ENCODE data around the gene SGSH. TPM values are rescaled to one million over a fixed set of nuclear protein-coding genes. Genes with fewer than 3 reads are reported as not detected.
"Not testable (repeated sequence)": the region's sequence is repeated elsewhere in the genome, so short reads cannot be mapped to it uniquely, and the experiment has no call there.

SGSH gene
- polyA plus RNA-seq, 1 donor, result 77.5 TPM

DNA sequence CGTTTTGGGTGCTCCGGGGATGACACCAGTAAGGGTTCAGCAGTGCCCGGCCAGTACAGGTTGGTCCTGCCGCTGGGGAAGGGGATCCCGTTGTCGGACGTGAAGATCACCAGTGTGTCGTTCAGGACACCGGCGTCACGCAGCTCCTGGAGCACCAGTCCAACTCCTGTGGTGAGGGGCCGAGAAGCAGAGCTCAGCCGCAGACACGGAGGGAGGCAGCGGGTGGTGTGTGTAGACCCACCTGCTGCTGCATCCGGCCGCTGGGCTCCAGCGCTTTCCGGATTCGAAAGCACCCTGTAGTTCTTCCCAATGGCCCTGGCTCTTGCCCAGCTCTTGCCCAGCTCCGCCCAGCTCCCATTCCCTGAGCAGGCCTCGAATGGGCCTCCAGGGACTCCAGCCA is 8.0 kb downstream of the SGSH start:
- Histone ChIP-seq H3K4me3 (ENCODE audit: low read length) (no peak overlapping the region), H3K36me3 (ENCODE audit: control insufficient read depth, insufficient read depth, low read length) (peaks cover 87% of the 10 kb centered on the region), H3K27ac (ENCODE audit: low read length) (no peak overlapping the region), H3K9me3 (ENCODE audit: control insufficient read depth, low read depth, low read length) (peaks cover 6% of the 10 kb centered on the region), H3K4me1 (ENCODE audit: control insufficient read depth, insufficient read depth, low read length) (no peaks in the 10 kb centered on the region), H3K27me3 (ENCODE audit: control insufficient read depth, insufficient read depth, low read length) (no peaks in the 10 kb centered on the region)
- no peak for DNase-seq
- no CpG with 5 or more reads among the region's 22 CpGs for WGBS (ENCODE audit: insufficient coverage, low lambda C conversion rate)

DNA sequence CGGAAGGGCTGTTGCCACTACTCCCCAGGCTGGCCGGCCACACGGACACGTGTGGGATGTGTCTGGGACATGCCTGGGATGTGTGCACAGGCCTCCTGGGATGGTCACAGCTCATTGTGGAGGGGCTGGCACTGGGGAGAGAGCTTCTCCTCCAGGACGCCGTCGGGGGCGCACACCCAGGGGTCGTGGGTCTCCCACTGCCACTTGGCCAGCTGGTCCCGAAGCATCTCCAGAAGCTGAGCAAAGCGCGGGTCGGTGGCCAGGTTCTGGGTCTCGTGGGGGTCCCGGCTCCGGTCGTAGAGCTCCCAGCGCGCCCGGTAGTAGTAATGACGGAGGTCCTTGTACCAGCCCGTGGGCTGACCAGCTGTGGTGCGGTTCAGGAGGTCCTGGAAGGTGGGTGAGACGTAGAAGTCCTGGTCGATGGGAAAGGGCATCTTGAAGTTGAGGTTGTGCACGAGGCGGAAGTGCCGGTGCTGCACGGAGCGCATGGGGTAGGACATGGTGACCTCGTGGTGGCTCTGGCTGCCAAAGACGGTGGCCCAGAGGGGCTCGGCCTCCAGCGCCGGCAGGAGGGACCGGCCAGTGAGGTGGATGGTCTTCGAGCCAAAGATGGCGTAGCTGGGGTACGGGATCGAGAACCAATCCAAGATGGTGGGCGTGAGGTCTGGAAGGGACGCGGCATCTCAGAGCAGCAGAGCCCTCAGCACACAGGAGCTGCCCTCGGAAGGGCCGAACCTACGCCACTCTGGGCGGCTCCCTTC is 9.6 kb downstream of the SGSH start:
- Histone ChIP-seq H3K36me3 (ENCODE audit: control insufficient read depth, insufficient read depth, low read length) (peaks cover 75% of the 10 kb centered on the region), H3K4me1 (ENCODE audit: control insufficient read depth, insufficient read depth, low read length) (no peaks in the 10 kb centered on the region), H3K27me3 (ENCODE audit: control insufficient read depth, insufficient read depth, low read length) (no peaks in the 10 kb centered on the region), H3K9me3 (ENCODE audit: control insufficient read depth, low read depth, low read length) (peaks cover 6% of the 10 kb centered on the region), H3K4me3 (ENCODE audit: low read length) (no peak overlapping the region), H3K27ac (ENCODE audit: low read length) (no peak overlapping the region)
- 100% methylated on average over 3 of the region's 47 CpGs for WGBS (ENCODE audit: insufficient coverage, low lambda C conversion rate)
- DNase-seq, result no peak

GRCh38 chr17:80209765-80210164 is 10.4 kb downstream of the SGSH start:
- Histone ChIP-seq H3K27ac (ENCODE audit: low read length) (no peak overlapping the region), H3K36me3 (ENCODE audit: control insufficient read depth, insufficient read depth, low read length) (peaks cover 68% of the 10 kb centered on the region), H3K27me3 (ENCODE audit: control insufficient read depth, insufficient read depth, low read length) (no peaks in the 10 kb centered on the region), H3K4me1 (ENCODE audit: control insufficient read depth, insufficient read depth, low read length) (no peaks in the 10 kb centered on the region), H3K4me3 (ENCODE audit: low read length) (no peak overlapping the region), H3K9me3 (ENCODE audit: control insufficient read depth, low read depth, low read length) (peaks cover 4% of the 10 kb centered on the region)
- WGBS (ENCODE audit: insufficient coverage, low lambda C conversion rate), result no CpG with 5 or more reads among the region's 12 CpGs
- no peak for DNase-seq

GRCh38 chr17:80208050-80208449 is 12.1 kb downstream of the SGSH start:
- DNase-seq, result no peak
- no CpG with 5 or more reads among the region's 16 CpGs for WGBS (ENCODE audit: insufficient coverage, low lambda C conversion rate)
- no peaks in the 10 kb centered on the region for H3K27me3 ChIP-seq (ENCODE audit: control insufficient read depth, insufficient read depth, low read length)
- peaks cover 4% of the 10 kb centered on the region for H3K9me3 ChIP-seq (ENCODE audit: control insufficient read depth, low read depth, low read length)
- no peaks in the 10 kb centered on the region for H3K4me1 ChIP-seq (ENCODE audit: control insufficient read depth, insufficient read depth, low read length)
- no peak overlapping the region for H3K4me3 ChIP-seq (ENCODE audit: low read length)
- H3K27ac ChIP-seq (ENCODE audit: low read length), result no peak overlapping the region
- peaks cover 55% of the 10 kb centered on the region for H3K36me3 ChIP-seq (ENCODE audit: control insufficient read depth, insufficient read depth, low read length)

GRCh38 chr17:80205811-80206210 is 14.3 kb downstream of the SGSH start:
- no peak overlapping the region for H3K4me3 ChIP-seq (ENCODE audit: low read length)
- H3K27ac ChIP-seq (ENCODE audit: low read length), result no peak overlapping the region
- no peaks in the 10 kb centered on the region for H3K4me1 ChIP-seq (ENCODE audit: control insufficient read depth, insufficient read depth, low read length)
- H3K36me3 ChIP-seq (ENCODE audit: control insufficient read depth, insufficient read depth, low read length), result peaks cover 36% of the 10 kb centered on the region
- DNase-seq, result no peak
- no peaks in the 10 kb centered on the region for H3K27me3 ChIP-seq (ENCODE audit: control insufficient read depth, insufficient read depth, low read length)
- WGBS (ENCODE audit: insufficient coverage, low lambda C conversion rate), result no CpG with 5 or more reads among the region's 13 CpGs
- H3K9me3 ChIP-seq (ENCODE audit: control insufficient read depth, low read depth, low read length), result peaks cover 3% of the 10 kb centered on the region

- WGBS (ENCODE audit: insufficient coverage, low lambda C conversion rate), result no CpG with 5 or more reads among the region's 19 CpGs
- no peak for DNase-seq
- H3K9me3 ChIP-seq (ENCODE audit: control insufficient read depth, low read depth, low read length), result no peaks in the 10 kb centered on the region
- H3K4me3 ChIP-seq (ENCODE audit: low read length), result no peak overlapping the region
- peaks cover 26% of the 10 kb centered on the region for H3K36me3 ChIP-seq (ENCODE audit: control insufficient read depth, insufficient read depth, low read length)
- no peaks in the 10 kb centered on the region for H3K4me1 ChIP-seq (ENCODE audit: control insufficient read depth, insufficient read depth, low read length)
- H3K27me3 ChIP-seq (ENCODE audit: control insufficient read depth, insufficient read depth, low read length), result no peaks in the 10 kb centered on the region
- no peak overlapping the region for H3K27ac ChIP-seq (ENCODE audit: low read length)
Observed at GRCh38 chr17:80204626-80205468, 15.3 kb downstream of the SGSH start.

DNA sequence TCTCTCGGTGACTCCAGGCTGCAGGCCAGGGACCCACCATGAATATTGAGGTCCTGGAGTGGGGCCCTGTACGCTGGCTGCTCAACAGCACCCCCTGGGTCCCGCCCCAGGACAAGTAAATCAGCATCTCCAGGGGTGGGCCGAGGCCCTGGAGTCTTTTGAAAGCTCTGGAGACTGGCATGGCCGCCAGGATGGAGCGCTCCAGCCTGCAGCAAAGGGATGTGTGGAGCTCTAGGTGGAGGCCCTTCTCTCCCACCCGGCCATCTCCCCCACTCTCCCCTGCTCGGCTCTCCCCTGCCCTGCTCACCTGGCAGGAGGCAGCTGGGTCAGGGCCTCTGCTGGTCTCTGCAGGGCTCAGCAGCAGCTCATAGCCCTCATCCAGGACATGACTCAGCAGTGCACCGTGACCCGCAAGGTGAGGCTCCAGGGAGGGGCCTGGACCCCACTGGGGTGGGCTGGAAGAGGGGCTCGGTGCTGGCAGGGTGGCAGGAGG is 16.6 kb downstream of the SGSH start:
- no peak overlapping the region for H3K4me3 ChIP-seq (ENCODE audit: low read length)
- WGBS (ENCODE audit: insufficient coverage, low lambda C conversion rate), result no CpG with 5 or more reads among the region's 11 CpGs

DNA sequence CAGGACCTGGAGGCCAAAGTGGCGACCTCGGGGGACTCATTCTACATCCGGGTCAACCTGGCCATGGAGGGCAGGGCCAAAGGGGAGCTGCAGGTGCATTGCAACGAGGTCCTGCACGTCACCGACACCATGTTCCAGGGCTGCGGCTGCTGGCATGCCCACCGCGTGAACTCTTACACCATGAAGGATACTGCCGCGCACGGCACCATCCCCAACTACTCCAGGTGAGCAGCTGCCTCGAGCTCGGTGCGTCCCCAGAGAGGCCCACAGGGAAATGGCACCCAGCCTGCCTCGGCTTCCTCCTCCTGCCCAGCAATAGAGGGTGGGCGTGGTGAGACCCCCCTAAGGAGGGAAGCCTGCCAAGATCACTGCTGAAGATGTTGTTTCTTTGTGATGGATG is 17.9 kb downstream of the SGSH start:
- no peak overlapping the region for H3K4me3 ChIP-seq (ENCODE audit: low read length)
- no peak overlapping the region for H3K27ac ChIP-seq (ENCODE audit: low read length)
- no peaks in the 10 kb centered on the region for H3K9me3 ChIP-seq (ENCODE audit: control insufficient read depth, low read depth, low read length)
- H3K27me3 ChIP-seq (ENCODE audit: control insufficient read depth, insufficient read depth, low read length), result no peaks in the 10 kb centered on the region
- peaks cover 5% of the 10 kb centered on the region for H3K36me3 ChIP-seq (ENCODE audit: control insufficient read depth, insufficient read depth, low read length)
- DNase-seq, result no peak
- no CpG with 5 or more reads among the region's 17 CpGs for WGBS (ENCODE audit: insufficient coverage, low lambda C conversion rate)
- H3K4me1 ChIP-seq (ENCODE audit: control insufficient read depth, insufficient read depth, low read length), result no peaks in the 10 kb centered on the region

More for the DNA sequence above, 16.6 kb downstream of the SGSH start:
- Histone ChIP-seq H3K9me3 (ENCODE audit: control insufficient read depth, low read depth, low read length) (no peaks in the 10 kb centered on the region), H3K4me1 (ENCODE audit: control insufficient read depth, insufficient read depth, low read length) (no peaks in the 10 kb centered on the region), H3K36me3 (ENCODE audit: control insufficient read depth, insufficient read depth, low read length) (peaks cover 13% of the 10 kb centered on the region), H3K27me3 (ENCODE audit: control insufficient read depth, insufficient read depth, low read length) (no peaks in the 10 kb centered on the region), H3K27ac (ENCODE audit: low read length) (no peak overlapping the region)
- DNase-seq, result no peak

DNA sequence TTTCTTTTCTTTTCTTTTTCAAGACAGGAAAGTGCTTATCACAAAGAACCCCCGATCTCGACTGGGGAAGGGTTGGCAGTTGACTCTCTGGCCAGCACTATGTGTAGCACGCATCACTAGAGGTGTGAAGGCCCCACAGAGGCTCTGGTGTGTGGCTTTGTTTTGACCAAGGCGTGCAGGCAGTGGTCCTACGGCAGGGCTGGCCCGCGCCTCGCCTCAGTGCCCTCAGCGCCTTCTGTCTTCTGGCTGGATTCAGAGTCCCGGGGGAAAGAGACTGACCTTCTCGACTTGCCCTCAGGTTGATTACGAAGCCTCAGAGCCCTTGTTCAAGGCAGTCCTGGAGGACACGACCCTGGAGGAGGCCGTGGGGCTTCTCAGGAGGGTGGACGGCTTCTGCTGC is 18.7 kb downstream of the SGSH start:
- Histone ChIP-seq H3K36me3 (ENCODE audit: control insufficient read depth, insufficient read depth, low read length) (peaks cover 2% of the 10 kb centered on the region), H3K4me3 (ENCODE audit: low read length) (no peak overlapping the region), H3K9me3 (ENCODE audit: control insufficient read depth, low read depth, low read length) (no peaks in the 10 kb centered on the region), H3K27me3 (ENCODE audit: control insufficient read depth, insufficient read depth, low read length) (no peaks in the 10 kb centered on the region), H3K27ac (ENCODE audit: low read length) (no peak overlapping the region), H3K4me1 (ENCODE audit: control insufficient read depth, insufficient read depth, low read length) (no peaks in the 10 kb centered on the region)
- WGBS (ENCODE audit: insufficient coverage, low lambda C conversion rate), result no CpG with 5 or more reads among the region's 15 CpGs
- DNase-seq, result no peak

GRCh38 chr17:80199295-80199694 is 20.8 kb downstream of the SGSH start:
- H3K4me1 ChIP-seq (ENCODE audit: control insufficient read depth, insufficient read depth, low read length); H3K27me3 ChIP-seq (ENCODE audit: control insufficient read depth, insufficient read depth, low read length); H3K4me3 ChIP-seq (ENCODE audit: low read length); DNase-seq; H3K36me3 ChIP-seq (ENCODE audit: control insufficient read depth, insufficient read depth, low read length); H3K27ac ChIP-seq (ENCODE audit: low read length); H3K9me3 ChIP-seq (ENCODE audit: control insufficient read depth, low read depth, low read length): not testable (repeated sequence)
- WGBS (ENCODE audit: insufficient coverage, low lambda C conversion rate), result 71% methylated on average over 1 of the region's 6 CpGs

Measured in large intestine (tissue), 3 donors.